Activated naive CD8-positive, alpha-beta T cell (primary cell): Measurements from ENCODE around the gene COQ10B.

Experiments used
- H3K27ac Mint-ChIP-seq: one replicate; pipeline ENCODE4 v1.8.0; 2021; ENCODE audit warnings: mixed read lengths
- H3K27me3 Mint-ChIP-seq: one replicate; pipeline ENCODE4 v1.8.0; 2021; ENCODE audit warnings: mixed read lengths
- H3K36me3 Mint-ChIP-seq: one replicate; pipeline ENCODE4 v1.8.0; 2021; ENCODE audit warnings: mixed read lengths
- H3K4me1 Mint-ChIP-seq: one replicate; pipeline ENCODE4 v1.8.0; 2021; ENCODE audit warnings: low read depth, mixed read lengths
- H3K4me3 Mint-ChIP-seq: one replicate; pipeline ENCODE4 v1.8.0; 2021; ENCODE audit warnings: mild to moderate bottlenecking, mixed read lengths
- H3K9me3 Mint-ChIP-seq: one replicate; pipeline ENCODE4 v1.8.0; 2021; ENCODE audit warnings: low read depth, mixed read lengths

The COQ10B gene

DNA sequence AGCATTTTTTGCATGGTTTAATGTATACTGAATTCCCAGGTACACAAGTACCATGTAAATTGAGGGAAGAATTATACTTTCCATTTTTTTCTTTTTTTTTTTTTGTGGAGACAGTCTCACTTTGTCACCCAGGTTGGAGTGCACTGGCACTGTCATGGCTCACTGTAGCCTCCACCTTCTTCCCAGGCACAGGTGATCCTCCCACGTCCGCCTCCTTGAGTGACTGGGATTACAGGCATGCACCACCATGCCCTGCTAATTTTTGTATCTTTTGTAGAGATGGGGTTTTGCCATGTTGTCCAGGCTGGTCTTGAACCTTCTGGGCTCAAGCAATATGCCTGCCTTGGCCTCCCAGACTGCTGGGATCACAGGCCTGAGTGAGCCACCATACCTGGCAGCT is 50.6 kb downstream of the COQ10B start:
- Mint-ChIP-seq H3K4me3 (peak overlapping the region; percentile 100), H3K4me1 (peaks cover 22% of the 10 kb centered on the region), H3K9me3 (no peaks in the 10 kb centered on the region), H3K27me3 (no peaks in the 10 kb centered on the region), H3K27ac (peak overlapping the region; percentile 34), H3K36me3 (peaks cover 19% of the 10 kb centered on the region)

DNA sequence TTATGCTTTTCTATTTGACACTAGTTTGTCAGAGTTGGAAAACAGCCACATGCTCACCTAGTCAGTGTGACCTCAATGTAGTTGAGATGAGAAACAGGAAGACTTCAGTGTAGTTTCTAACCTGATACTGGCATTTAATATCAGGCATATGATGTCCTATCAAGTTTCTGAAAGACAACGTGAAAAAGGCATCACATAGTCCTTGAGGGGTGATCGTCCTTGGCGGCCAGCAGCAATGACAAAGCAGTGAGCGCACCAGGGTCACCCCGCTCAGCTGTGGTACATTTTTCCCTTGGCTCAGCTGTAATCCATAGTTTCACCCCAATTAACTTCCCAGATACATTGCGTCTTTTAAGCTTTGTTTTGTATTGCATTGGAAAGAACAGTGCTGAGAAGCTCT is 51.2 kb downstream of the COQ10B start:
- Mint-ChIP-seq H3K9me3 (no peaks in the 10 kb centered on the region), H3K4me3 (peak overlapping the region; percentile 100), H3K4me1 (peaks cover 22% of the 10 kb centered on the region), H3K27me3 (no peaks in the 10 kb centered on the region), H3K27ac (peak overlapping the region; percentile 34), H3K36me3 (peaks cover 19% of the 10 kb centered on the region)

DNA sequence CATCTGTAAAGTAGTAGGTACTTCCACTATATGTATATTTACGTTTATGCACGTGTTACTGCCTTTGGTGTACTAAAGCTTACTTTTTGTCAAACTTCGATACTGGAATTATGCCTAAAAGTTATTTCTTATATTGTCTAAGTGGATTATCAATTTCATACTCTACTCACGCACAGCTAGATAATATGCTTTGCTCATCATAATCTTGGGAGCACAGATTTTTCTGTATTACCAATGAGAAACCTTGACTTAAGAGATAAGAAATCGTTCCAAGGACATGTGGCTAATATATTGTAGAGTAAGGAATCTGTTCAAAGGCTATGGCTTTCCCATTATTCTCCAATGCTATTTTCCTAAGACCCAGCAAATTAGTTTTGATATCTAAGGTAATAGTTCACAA is 53.3 kb downstream of the COQ10B start:
- no peak overlapping the region for H3K4me3 Mint-ChIP-seq
- peaks cover 20% of the 10 kb centered on the region for H3K4me1 Mint-ChIP-seq
- no peaks in the 10 kb centered on the region for H3K27me3 Mint-ChIP-seq
- H3K36me3 Mint-ChIP-seq: peaks cover 12% of the 10 kb centered on the region
- no peaks in the 10 kb centered on the region for H3K9me3 Mint-ChIP-seq
- H3K27ac Mint-ChIP-seq: no peak overlapping the region

DNA sequence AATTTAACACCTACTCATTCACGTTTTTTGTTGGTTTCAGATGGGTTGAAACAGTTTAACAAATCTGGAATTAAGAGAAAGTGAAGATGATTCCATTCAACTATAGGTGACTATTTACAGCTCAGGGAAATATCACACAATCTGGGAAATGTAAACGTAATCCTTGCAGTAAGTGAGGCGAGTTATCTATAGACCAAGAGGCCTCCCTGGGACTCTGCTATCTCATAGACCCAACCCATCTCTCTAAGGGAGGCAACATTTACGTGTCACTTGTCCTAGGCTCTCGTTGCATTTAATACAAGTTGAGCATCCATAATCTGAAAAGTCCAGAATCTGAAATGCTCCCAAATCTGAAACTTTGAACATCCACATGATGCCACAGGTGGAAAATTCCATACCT is 60.6 kb downstream of the COQ10B start:
- no peaks in the 10 kb centered on the region for H3K9me3 Mint-ChIP-seq
- H3K27me3 Mint-ChIP-seq: no peaks in the 10 kb centered on the region
- no peak overlapping the region for H3K4me3 Mint-ChIP-seq
- H3K4me1 Mint-ChIP-seq: peaks cover 31% of the 10 kb centered on the region
- no peaks in the 10 kb centered on the region for H3K36me3 Mint-ChIP-seq
- no peak overlapping the region for H3K27ac Mint-ChIP-seq

DNA sequence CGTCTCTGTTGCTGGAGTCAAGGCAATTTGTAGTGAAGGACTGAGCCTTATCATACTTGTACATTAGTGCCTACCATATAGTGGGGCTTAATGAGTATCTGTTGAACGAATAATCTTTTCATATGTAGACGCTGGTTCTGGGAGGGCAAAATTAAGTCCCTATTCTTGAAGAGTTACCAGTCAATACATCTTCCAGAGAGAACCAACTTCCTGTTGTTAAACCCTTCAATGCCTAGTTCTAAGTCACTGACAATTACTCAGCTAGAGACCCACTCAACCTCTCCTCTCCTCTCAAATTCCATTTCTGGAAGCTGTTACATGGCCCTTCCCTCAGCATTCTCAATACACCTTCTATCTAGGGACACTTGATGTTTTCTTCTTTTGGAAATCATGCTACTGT is 61.4 kb downstream of the COQ10B start:
- H3K36me3 Mint-ChIP-seq: no peaks in the 10 kb centered on the region
- H3K4me1 Mint-ChIP-seq: peaks cover 39% of the 10 kb centered on the region
- no peaks in the 10 kb centered on the region for H3K9me3 Mint-ChIP-seq
- no peaks in the 10 kb centered on the region for H3K27me3 Mint-ChIP-seq
- H3K27ac Mint-ChIP-seq: peak overlapping the region; percentile 91
- H3K4me3 Mint-ChIP-seq: peak overlapping the region; percentile 99

DNA sequence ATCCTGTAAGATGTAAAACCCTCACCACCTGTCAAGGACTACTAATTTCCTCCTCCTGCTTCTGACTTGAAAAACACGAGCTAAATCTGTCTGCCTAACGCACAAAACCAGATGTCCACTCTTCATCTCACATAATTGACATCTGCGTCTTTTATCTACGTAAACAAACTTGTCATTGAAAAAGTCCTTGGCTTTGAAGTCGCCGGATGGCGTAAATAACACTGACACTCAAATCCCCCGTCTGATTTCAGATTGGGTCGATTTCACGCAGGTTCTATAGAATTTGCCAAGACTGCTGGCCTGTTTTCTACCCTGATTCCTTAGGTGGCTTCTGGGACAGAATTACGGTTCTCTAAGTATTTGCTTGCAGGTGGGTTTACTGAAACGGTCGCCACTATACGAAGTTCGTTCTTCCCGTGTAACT is 62.0 kb downstream of the COQ10B start:
- Mint-ChIP-seq H3K4me3 (peak overlapping the region; percentile 99), H3K4me1 (peaks cover 40% of the 10 kb centered on the region), H3K27ac (peak overlapping the region; percentile 91), H3K27me3 (no peaks in the 10 kb centered on the region), H3K9me3 (no peaks in the 10 kb centered on the region), H3K36me3 (peaks cover under 1% of the 10 kb centered on the region)

DNA sequence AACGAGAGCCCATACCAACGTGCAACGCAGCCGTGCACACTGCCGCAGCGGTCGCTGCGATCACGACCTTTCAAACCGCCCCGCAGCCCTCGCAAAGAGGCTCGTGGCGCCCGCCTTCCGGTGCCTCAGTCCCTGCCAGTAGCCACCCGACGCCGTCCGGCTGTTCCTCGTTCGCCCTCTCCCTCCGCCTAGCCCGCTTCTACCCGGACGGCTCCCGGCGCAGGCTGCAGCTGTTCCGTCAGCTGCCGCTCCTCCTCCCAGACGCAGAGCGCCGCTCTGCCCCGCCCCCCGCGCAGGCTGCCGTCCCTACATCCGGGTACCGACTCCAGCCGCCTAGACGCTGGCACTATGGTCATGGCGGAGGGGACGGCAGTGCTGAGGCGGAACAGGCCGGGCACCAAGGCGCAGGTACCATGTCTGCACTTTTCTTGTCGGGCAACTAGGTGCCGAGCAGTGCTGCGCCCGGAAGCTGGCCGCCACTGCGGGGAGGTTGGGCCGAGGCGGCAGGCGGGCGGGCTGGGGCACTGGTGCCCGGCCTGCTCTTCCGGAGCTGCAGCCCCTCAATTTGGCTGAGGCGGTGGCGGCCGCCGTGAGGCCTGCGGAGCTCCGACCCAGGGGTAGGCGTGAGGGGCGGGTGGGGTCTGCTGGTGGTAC is 62.5 kb downstream of the COQ10B start, which contains the start of gene MOB4:
MOB4 (plus strand) TSS at position 328 of the 654 bp plus-strand sequence; CDS start at position 349, 21 bp downstream.
- Mint-ChIP-seq H3K4me3 (peak within 1 kb of the TSS; percentile 99), H3K27me3 (no peaks in the 10 kb centered on the region), H3K9me3 (no peaks in the 10 kb centered on the region), H3K4me1 (peaks cover 42% of the 10 kb centered on the region), H3K36me3 (peaks cover 3% of the 10 kb centered on the region), H3K27ac (peak within 1 kb of the TSS; percentile 91)

DNA sequence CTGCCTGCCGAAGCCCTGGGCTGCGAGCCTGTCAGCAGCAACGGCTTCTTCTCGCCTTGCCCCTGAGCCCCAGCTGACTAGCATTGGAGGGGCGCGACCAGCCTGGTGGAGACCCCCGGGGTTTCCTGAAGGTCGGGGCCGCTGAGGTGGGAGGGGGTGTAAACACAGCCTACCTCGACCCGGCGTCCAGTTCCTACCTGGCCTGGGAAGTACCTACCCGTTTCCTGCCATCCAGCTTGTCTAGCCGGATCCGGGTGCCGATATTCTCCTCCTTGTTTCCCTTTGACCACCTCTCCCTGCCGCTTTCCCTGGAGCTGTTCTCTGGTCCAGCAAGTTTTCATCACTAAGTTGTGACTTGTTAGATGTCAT is 63.0 kb downstream of the COQ10B start:
- Mint-ChIP-seq H3K36me3 (peaks cover 7% of the 10 kb centered on the region), H3K9me3 (no peaks in the 10 kb centered on the region), H3K4me1 (peaks cover 44% of the 10 kb centered on the region), H3K27me3 (no peaks in the 10 kb centered on the region), H3K4me3 (peak overlapping the region; percentile 99), H3K27ac (peak overlapping the region; percentile 91)

DNA sequence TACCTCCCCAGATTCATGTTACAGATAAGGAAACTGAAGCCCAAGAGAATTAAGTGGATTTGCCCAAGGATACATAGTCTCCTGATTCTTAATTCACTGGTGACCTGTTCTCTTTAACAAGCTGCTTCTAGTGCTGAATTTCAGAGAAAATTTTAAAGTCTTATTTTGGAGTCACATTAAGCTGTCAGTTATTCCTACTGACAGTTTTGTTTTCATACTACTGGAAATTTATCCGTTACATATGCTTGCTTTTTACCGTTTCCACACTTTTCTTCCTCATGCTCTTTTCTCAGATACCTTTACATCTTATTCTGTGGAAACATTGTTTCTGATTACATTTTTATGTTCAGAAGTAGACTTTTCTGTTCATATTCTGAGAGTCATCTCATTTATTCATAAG is 63.8 kb downstream of the COQ10B start:
- H3K27ac Mint-ChIP-seq: peak overlapping the region; percentile 91
- peaks cover 7% of the 10 kb centered on the region for H3K36me3 Mint-ChIP-seq
- no peaks in the 10 kb centered on the region for H3K27me3 Mint-ChIP-seq
- H3K4me3 Mint-ChIP-seq: peak overlapping the region; percentile 99
- no peaks in the 10 kb centered on the region for H3K9me3 Mint-ChIP-seq
- H3K4me1 Mint-ChIP-seq: peaks cover 46% of the 10 kb centered on the region
